NT2/D1 (cell line): ENCODE data around the gene FHAD1.

Experiments used
- DNase-seq: peaks from one replicate; pipeline ENCODE4 v3.0.0-alpha.2; 2011; ENCODE audit warnings: low read depth, low spot score
- H3K27me3 ChIP-seq: 2 replicates; pipeline ENCODE4 v1.6.0; 2011; ENCODE audit warnings: mild to moderate bottlenecking; ENCODE audit not compliant: insufficient read length, insufficient read depth
- H3K36me3 ChIP-seq: 2 replicates; pipeline ENCODE4 v1.6.1; 2011; ENCODE audit warnings: mild to moderate bottlenecking, low read length, mixed read lengths; ENCODE audit not compliant: insufficient read depth, insufficient read length
- H3K4me1 ChIP-seq: 2 replicates; pipeline ENCODE4 v1.5.1; 2011; ENCODE audit not compliant: insufficient read depth, insufficient read length
- H3K4me3 ChIP-seq: 2 replicates; pipeline ENCODE4 v1.5.1; 2011; ENCODE audit warnings: low read depth; ENCODE audit not compliant: insufficient read length
- H3K9ac ChIP-seq: 2 replicates; pipeline ENCODE4 v1.6.0; 2011; ENCODE audit warnings: low read depth; ENCODE audit not compliant: insufficient read length
- H3K9me3 ChIP-seq: 2 replicates; pipeline ENCODE4 v1.5.1; 2011; ENCODE audit warnings: mild to moderate bottlenecking, low read length; ENCODE audit not compliant: insufficient read depth
- SUZ12 ChIP-seq: IDR thresholded peaks from 2 replicates; pipeline ENCODE4 v1.6.1; 2011; ENCODE audit not compliant: insufficient read length, insufficient read depth; ENCODE audit errors: extremely low read depth
- YY1 ChIP-seq: IDR thresholded peaks from 2 replicates; pipeline ENCODE4 v1.6.1; 2011; ENCODE audit not compliant: insufficient read length, insufficient read depth
- ZNF274 ChIP-seq: IDR thresholded peaks from 2 replicates; pipeline ENCODE4 v1.6.1; 2011; ENCODE audit warnings: mild to moderate bottlenecking, low read depth, low read length

Gene FHAD1

DNA sequence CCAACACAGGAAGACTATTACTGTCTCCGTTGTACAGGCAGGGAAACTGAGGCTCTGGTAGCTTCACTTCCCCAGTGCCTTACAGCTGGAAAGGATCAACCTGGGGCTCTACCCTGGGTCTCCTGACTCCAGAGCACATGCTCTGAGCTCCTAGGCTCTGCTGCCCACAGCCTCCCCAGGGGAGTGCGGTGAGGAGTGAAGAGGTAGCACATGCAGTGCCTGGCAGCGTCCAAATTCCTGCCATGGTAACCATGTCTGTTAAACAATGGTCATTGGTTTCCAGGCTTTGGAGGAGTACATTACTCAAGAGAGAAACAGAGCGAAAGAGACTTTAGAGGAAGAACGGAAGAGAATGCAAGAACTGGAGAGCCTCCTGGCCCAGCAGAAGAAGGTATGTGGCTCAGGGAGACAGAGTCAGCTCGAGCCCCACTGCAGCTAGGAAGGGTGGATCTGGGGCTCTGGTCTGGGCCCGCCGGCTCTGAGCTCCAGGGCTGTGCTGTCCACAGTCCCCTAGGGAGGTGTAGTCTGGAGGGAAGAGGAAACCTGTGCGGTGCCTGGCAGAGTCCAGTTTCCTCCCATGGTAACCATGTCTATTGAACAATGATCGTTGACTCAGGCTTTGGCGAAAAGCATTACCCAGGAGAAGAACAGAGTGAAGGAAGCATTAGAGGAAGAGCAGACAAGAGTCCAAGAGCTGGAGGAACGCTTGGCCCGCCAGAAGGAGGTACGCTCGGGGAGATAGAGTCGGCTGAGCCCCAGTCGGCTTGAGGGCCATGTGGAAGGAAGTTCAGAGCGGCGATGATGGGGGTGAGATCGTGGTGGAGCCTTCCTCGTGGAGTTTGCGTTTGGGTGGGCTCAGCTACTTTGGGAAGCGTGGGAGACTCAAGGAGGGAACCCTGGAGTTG is 98.0 kb downstream of the FHAD1 start:
- no peaks in the 10 kb centered on the region for H3K36me3 ChIP-seq
- no peak overlapping the region for H3K4me3 ChIP-seq
- no peak for DNase-seq
- TF ChIP-seq SUZ12 = no peak
- no peak for TF ChIP-seq ZNF274
- no peak for TF ChIP-seq YY1
- peaks cover 5% of the 10 kb centered on the region; the same call in 1 of the 2 replicates for H3K9me3 ChIP-seq
- peaks cover 4% of the 10 kb centered on the region for H3K4me1 ChIP-seq
- no peak overlapping the region for H3K9ac ChIP-seq
- no peaks in the 10 kb centered on the region for H3K27me3 ChIP-seq

DNA sequence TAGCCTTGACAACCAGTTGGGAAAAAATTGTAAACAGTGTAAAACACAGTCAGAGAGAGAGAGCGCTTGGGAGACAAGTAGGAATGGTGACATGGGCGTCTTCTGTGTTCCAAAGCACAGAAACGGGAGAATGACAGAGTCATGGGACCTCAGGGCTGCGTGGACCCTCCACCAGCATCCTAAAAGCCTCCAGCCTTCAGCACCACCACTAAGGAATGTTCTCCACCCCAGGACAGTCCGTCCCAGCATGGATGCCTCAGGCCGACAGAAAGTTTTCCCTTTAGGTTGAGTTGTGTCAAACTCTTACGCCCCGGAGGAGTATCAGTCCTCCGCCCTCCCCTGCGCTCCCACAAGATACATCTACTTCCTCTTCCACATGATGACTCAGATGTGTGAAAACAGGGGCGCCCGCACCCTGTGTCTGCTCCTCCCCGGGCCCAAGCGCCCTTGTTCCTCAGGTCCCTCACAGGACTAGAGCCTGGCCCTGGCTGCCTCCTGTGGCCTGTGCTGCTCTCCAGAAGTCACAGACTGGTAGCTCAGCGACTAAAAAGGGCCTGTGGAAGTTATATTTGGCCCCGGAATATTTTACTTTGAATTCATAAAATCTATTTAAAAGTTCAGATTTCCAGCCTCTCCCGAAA is 98.8 kb downstream of the FHAD1 start:
- Histone ChIP-seq H3K27me3 (no peaks in the 10 kb centered on the region), H3K9me3 (no peaks in the 10 kb centered on the region), H3K9ac (no peak overlapping the region), H3K4me3 (no peak overlapping the region), H3K4me1 (peaks cover 4% of the 10 kb centered on the region), H3K36me3 (no peaks in the 10 kb centered on the region)
- TF ChIP-seq ZNF274 (no peak), YY1 (no peak)
- DNase-seq = no peak

DNA sequence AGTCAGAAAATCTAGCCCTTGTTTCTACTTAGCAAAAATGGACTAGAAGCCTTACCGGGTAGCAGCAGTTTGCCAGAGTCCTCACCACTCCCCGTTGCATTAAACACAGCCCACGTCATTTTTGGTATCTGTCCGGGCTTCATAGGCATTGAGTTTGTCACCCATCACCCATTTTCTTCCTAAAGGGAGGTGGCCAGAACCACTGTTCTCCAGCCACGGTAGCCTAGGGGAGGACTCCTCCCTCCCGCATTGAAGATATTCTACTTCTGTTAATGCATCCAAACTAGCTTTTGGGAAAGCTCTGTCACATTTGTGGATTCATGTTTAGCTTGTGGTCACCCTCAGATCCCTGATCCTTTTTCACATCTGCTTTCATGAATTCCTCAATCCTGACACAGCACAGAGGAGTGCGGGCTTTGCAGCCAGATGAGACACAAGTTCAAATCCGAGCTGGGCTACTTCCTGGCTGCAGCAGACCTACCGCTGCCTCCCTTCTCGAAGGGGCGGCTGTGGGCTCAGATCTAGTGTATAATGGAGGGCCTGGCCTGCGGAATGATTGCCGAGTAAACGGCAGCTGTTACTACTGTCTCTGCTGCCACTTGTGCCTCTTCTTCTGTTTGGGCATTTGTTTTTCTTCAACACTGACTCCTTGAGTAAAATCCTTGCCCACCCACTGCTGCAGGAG is 99.5 kb downstream of the FHAD1 start:
- Histone ChIP-seq H3K4me3 (no peak overlapping the region), H3K9ac (no peak overlapping the region), H3K4me1 (peaks cover 4% of the 10 kb centered on the region)

DNA sequence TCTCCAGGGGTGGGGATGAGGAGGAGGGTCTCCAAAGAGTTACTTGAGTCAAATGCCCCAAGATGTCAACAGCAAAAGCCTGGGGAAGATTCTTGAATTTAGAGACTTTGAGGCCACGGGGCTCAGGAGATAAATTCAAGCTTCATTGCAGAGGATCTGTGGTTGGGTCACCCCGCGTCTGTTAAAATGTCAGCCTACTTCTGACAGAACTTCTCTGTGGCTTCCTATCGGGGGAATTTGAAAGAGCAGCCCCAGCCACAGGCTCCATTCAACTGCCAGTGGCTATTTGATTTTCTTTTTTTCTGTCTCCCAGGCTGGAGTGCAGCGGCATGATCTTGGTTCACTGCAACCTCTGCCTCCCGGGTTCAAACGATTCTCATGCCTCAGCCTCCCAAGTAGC is 100.2 kb downstream of the FHAD1 start:
- peaks cover 4% of the 10 kb centered on the region for H3K4me1 ChIP-seq
- TF ChIP-seq YY1 (no peak), SUZ12 (no peak), ZNF274 (no peak)

More for the DNA sequence above, 99.5 kb downstream of the FHAD1 start:
- DNase-seq = no peak
- Histone ChIP-seq H3K9me3 (no peaks in the 10 kb centered on the region), H3K36me3 (no peaks in the 10 kb centered on the region), H3K27me3 (no peaks in the 10 kb centered on the region)
- TF ChIP-seq YY1 (no peak), ZNF274 (no peak), SUZ12 (no peak)

DNA sequence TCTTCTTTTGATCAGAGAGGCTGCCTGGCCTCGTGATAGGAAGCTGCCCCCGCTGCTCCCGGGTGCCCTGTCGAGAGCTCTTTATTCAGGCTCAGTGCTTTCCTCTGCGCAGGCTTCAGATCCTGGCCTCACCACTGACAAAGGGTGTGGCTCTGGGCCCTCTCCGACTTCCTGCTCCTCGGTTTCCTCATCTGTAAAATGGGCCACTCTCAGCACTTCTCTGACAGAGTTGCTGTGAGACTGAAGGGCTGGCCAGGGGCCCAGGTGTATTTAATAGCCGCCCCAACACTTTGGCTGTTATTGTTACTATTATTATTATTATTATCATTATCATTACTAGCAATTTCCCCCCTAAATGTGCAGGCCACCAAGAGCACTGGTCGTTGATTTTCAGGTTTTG is 101.6 kb downstream of the FHAD1 start:
- peaks cover 4% of the 10 kb centered on the region for H3K4me1 ChIP-seq
- no peaks in the 10 kb centered on the region for H3K27me3 ChIP-seq
- TF ChIP-seq SUZ12 (no peak), YY1 (no peak), ZNF274 (no peak)
- DNase-seq = no peak
- no peak overlapping the region for H3K9ac ChIP-seq
- no peaks in the 10 kb centered on the region for H3K36me3 ChIP-seq
- no peak overlapping the region for H3K4me3 ChIP-seq
- H3K9me3 ChIP-seq = no peaks in the 10 kb centered on the region

More for the DNA sequence above, 100.2 kb downstream of the FHAD1 start:
- Histone ChIP-seq H3K4me3 (no peak overlapping the region), H3K9ac (no peak overlapping the region), H3K27me3 (no peaks in the 10 kb centered on the region), H3K9me3 (no peaks in the 10 kb centered on the region), H3K36me3 (no peaks in the 10 kb centered on the region)
- no peak for DNase-seq

DNA sequence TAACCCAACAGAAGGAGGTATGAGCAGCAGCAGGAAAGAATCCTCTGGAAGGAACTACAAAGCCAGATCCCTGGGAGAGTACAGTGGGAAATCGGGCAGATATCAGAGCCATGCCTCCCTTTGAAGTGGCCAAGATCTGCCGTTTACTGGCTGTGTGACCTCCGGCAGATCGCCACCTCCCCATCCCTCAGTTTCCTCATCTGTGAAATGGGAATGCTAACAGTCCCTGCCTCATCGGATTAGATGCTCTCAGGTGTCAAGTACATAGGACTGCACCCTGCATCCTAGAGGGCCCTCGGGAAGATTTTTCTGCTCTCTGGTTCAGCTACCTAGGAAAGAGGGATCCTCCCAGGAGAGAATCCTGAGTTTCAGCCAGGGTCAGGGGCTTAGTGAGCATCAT is 102.1 kb downstream of the FHAD1 start:
- H3K27me3 ChIP-seq = no peaks in the 10 kb centered on the region
- no peaks in the 10 kb centered on the region for H3K9me3 ChIP-seq
- H3K4me3 ChIP-seq = no peak overlapping the region
- no peak for DNase-seq
- no peaks in the 10 kb centered on the region for H3K36me3 ChIP-seq
- no peak for TF ChIP-seq SUZ12
- no peak for TF ChIP-seq ZNF274
- TF ChIP-seq YY1 = no peak
- no peak overlapping the region for H3K9ac ChIP-seq
- H3K4me1 ChIP-seq = peaks cover 4% of the 10 kb centered on the region

DNA sequence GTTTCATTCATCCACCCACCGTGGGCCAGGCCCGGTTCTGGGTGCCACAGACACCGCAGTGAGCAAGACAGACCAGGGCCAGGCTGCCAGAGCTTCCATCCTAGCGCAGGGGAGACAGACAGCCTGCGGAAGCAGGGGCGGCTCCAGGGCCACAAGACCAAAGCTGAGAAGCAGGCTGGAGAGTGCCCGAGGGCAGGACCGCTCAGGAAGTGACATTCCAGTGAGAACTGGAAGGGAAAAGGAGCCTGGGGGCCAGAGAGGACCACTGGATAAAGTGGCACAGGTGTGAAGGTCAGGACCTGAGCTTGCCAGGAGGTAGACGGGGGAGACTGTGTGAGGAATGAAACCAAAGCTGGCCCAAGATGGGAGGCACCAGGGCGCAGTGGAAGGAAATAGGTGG is 103.1 kb downstream of the FHAD1 start:
- Histone ChIP-seq H3K4me3 (no peak overlapping the region), H3K4me1 (peaks cover 4% of the 10 kb centered on the region), H3K9me3 (no peaks in the 10 kb centered on the region), H3K9ac (no peak overlapping the region), H3K27me3 (no peaks in the 10 kb centered on the region), H3K36me3 (no peaks in the 10 kb centered on the region)
- TF ChIP-seq ZNF274 (no peak), SUZ12 (no peak)
- DNase-seq = no peak
